GM18499 (cell line): ENCODE data around the gene SORL1.
"Not testable (repeated sequence)": the region's sequence is repeated elsewhere in the genome, so short reads cannot be mapped to it uniquely, and the experiment has no call there.

Experiments
- ATAC-seq: cut with Tn5 transposase; IDR thresholded peaks from one replicate; pipeline ENCODE4 v1.9.1; 2021; ENCODE audit warnings: moderate number of reproducible peaks; ENCODE audit not compliant: insufficient read depth, unreplicated experiment

SORL1 gene

DNA sequence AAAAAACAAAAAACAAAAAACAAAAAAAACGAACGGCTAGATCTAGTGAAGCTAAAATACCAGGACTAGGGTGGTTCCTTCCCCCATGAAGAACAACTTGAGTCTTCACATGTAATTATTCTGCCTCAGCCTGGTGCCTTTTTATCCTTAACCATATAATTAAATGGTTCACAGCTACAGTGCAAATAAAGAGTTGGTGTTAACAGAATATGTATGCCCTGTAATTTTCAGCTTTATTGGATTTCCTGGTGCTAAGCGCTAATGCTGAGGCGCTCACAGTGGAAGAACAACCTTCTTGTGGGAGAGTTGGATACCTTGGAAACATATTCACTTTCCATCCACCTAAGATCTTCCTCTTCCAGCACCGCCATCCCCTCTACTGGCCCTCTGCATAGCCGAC, 159.1 kb downstream of the SORL1 start:
- no peak for ATAC-seq

DNA sequence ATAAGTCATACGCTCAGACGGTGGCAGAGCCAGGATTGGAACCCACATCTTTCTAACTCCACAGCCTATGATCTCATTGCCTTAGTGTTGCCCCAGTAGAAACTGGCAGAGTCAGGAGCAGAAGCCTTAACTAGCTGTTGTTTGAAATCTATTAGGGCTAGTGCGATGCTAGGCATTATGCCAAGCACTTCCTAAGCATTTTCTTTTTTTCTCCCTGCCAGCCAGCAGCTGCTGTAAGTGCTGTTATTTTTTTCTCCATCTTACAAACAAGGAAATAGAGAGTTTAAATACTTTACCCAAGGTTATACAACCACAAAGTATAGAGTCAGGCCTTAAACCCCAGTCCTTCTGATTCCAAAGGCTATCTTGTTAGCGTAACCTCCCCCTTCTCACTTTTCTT, 161.6 kb downstream of the SORL1 start:
- ATAC-seq, result no peak

GRCh38 chr11:121614636-121615240, 162.6 kb downstream of the SORL1 start:
- ATAC-seq, result no peak

DNA sequence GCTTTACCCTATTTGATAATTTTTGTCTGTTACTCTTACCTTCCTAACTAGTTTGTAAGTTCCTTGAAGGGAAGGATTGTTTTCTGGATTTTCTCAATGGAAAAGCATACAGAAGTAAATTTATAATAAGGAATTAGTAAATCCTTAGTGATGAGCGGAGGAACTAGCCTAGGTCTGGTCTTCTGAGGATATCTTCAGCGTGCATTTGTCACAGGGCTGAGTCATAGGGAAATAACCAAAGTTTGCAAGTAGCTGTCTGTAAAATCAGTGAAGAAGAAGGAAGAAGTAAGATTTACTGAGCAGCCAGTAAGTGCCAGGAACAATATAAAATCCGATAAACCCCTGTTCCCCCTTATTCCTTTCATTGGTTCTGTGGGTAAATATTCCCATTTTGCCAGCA, 163.4 kb downstream of the SORL1 start:
- no peak for ATAC-seq

GRCh38 chr11:121618516-121618915, 166.4 kb downstream of the SORL1 start:
- no peak for ATAC-seq

- no peak for ATAC-seq
Measured at GRCh38 chr11:121625777-121626506, 173.8 kb downstream of the SORL1 start.

GRCh38 chr11:121626507-121626875, 174.4 kb downstream of the SORL1 start:
- no peak for ATAC-seq

GRCh38 chr11:121626980-121627379, 174.9 kb downstream of the SORL1 start:
- ATAC-seq, result no peak

- no peak for ATAC-seq
Measured at GRCh38 chr11:121630041-121630440, 177.9 kb downstream of the SORL1 start.

DNA sequence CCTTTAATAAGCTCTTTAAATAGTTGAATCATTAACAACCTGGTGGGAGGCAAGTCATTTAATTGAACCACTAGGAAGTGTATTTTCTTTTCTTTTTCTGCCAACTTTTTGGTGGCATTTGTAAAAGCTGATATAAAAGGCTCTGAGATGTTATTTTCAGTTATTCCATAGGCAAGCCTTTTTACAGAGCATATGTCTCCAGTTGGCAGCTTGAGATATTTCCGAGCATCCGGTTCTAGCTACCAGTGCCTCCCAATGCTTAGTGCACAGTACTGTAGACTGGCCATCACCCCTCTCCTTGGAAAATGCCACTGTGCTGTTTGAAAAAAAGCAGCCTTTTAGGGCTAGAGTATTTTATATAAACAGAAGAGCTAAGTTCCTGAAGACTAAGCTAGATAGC, 179.3 kb downstream of the SORL1 start:
- no peak for ATAC-seq

DNA sequence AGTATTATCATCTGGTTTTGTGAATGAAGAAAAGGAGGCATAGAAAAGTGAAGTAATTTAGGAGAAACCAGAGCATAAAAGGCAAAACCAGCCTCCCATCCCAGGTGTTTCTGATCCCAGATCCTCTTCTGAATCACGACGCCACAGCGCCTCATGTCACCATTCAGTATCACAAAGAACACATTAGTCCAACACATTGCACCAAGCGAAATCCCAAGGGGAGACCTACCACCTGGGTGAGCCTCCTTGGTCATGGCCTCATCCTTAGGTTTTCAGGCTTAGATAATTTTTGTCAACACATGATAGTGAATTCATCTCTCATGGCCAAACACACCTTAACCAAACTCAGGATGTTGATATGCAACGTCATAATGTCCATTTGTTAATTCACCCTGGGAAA, 182.2 kb downstream of the SORL1 start:
- ATAC-seq, result no peak

GRCh38 chr11:121634889-121635288, 182.8 kb downstream of the SORL1 start:
- ATAC-seq, result no peak

- ATAC-seq, result no peak
Measured at GRCh38 chr11:121636081-121636799, 184.1 kb downstream of the SORL1 start.

DNA sequence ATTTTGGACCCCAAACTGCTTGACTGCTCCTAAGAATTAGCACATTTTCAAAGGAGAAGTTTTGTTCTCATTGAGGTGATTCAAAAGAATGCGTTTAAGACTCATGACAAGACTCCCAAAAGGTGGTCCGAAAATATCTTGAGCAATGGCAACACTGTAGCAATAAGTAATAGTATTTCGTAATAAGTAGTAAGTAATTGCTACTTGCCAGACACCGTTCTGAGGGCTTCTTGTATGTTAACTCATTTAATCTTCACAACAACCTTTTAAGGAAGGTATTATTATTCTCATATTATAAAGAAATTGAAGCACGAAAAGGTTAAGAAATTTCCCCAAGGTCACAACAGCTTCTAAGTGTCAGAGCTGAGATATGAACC, 184.7 kb downstream of the SORL1 start:
- no peak for ATAC-seq

DNA sequence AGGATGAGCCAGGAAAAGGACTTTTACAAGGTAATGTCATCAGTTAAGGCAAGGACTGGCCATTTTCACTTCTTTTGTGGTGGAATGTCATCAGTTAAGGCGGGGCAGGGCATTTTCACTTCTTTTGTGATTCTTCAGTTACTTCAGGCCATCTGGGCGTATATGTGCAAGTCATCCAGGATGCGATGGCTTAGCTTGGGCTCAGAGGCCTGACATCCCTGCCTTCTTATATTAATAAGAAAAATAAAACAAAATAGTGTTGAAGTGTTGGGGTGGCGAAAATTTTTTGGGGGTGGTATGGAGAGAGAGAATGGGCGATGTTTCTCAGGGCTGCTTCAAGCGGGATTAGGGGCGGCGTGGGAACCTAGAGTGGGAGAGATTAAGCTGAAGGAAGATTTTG, 185.5 kb downstream of the SORL1 start:
- ATAC-seq, result not testable (repeated sequence)

DNA sequence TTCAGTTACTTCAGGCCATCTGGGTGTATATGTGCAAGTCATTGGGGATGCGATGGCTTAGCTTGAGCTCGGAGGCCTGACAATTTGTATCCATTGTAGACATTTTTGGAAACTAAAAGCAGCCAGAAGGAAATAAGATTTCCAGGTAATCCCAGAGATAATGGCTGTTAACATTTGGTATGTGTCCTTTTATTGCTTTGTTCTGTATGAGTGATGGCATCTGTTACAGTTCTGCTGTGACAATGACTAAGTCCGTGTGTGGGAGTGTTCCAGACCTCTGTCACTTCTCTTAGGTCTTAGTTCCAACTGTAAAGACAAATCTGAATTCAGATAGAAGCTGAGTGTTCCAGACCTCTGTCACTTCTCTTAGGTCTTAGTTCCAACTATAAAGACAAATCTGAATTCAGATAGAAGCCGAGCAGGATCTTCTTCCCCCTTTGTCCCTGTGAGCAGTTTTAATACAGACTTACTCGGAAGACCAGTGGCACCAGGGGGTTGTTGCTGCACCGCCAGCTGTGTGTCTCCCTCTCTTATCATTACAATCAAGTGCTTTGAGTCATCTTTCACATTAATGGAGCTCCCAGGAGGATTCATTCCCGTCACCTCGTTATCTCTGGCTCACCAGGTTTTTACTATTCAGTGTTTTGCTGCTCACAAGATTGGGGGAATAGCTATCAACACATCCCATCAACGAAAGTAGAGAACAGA, 191.5 kb downstream of the SORL1 start:
- ATAC-seq, result no peak

- ATAC-seq, result no peak
Measured at GRCh38 chr11:121644187-121644512, 192.0 kb downstream of the SORL1 start.

DNA sequence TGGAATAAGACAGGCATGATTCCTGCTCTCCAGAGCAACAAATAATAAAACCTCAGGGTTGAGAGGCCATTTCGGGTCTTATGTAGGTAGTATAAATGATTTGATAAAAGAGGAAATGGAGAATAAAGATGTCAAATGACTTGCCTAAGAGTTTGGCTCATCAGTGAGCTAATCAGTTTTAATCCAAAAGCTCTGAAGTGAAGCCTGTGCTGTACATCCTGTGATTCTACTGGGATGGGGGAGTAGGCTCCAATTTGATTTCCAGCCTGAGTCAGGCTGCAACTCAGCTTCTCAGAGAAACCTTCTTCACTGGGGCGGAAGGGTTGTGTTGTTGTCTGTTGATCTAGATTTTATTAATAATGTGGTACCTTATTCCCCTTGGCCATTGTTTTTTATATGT, 192.9 kb downstream of the SORL1 start:
- no peak for ATAC-seq

GRCh38 chr11:121645596-121645995, 193.5 kb downstream of the SORL1 start:
- no peak for ATAC-seq

- ATAC-seq, result no peak
Measured at GRCh38 chr11:121648306-121648705, 196.2 kb downstream of the SORL1 start.

- no peak for ATAC-seq
Measured at GRCh38 chr11:121649798-121650197, 197.7 kb downstream of the SORL1 start.
